ENCODE measurements around the gene MACC1.

Gene MACC1

GRCh38 chr7:20219062-20219445 is 1.9 kb upstream of the MACC1 start:
- no peak overlapping the region for H3K4me3 ChIP-seq (ENCODE audit: low read depth, low read length)
- H3K27ac ChIP-seq = peak overlapping the region; percentile 94
- TF ChIP-seq CTCF (IDR thresholded peaks at IDR 0.05; ENCODE audit: low read depth, low read length, missing control alignments) = no peak
- no peaks in the 10 kb centered on the region for H3K27me3 ChIP-seq (replicated peaks)
- DNase-seq = no peak
- in situ Hi-C loops (cut with HindIII; ENCODE audit: low pct_ligation_motif_present, low sequenced_read_pairs) = no loop called here
- no peaks in the 10 kb centered on the region for H3K36me3 ChIP-seq (replicated peaks)

GRCh38 chr7:20218279-20218678 is 1.1 kb upstream of the MACC1 start:
- H3K4me3 ChIP-seq (ENCODE audit: low read depth, low read length) = no peak overlapping the region
- no peak overlapping the region for H3K27ac ChIP-seq
- in situ Hi-C loops (cut with HindIII; ENCODE audit: low pct_ligation_motif_present, low sequenced_read_pairs) = no loop called here
- no peak for DNase-seq
- no peaks in the 10 kb centered on the region for H3K27me3 ChIP-seq (replicated peaks)
- H3K36me3 ChIP-seq (replicated peaks) = no peaks in the 10 kb centered on the region
- no peak for TF ChIP-seq CTCF (IDR thresholded peaks at IDR 0.05; ENCODE audit: low read depth, low read length, missing control alignments)

GRCh38 chr7:20216406-20217036 is 663 bp downstream of the MACC1 start:
- H3K27me3 ChIP-seq (replicated peaks) = no peaks in the 10 kb centered on the region
- H3K4me3 ChIP-seq (ENCODE audit: low read depth, low read length) = no peak overlapping the region
- TF ChIP-seq CTCF (IDR thresholded peaks at IDR 0.05; ENCODE audit: low read depth, low read length, missing control alignments) = no peak
- H3K27ac ChIP-seq = no peak overlapping the region
- no peak for DNase-seq
- no peaks in the 10 kb centered on the region for H3K36me3 ChIP-seq (replicated peaks)
- in situ Hi-C loops (cut with HindIII; ENCODE audit: low pct_ligation_motif_present, low sequenced_read_pairs) = no loop called here

GRCh38 chr7:20214921-20215669 is 2.1 kb downstream of the MACC1 start:
- Histone ChIP-seq H3K27ac (no peak overlapping the region), H3K27me3 (replicated peaks) (no peaks in the 10 kb centered on the region), H3K4me3 (ENCODE audit: low read depth, low read length) (no peak overlapping the region), H3K36me3 (replicated peaks) (no peaks in the 10 kb centered on the region)
- no peak for TF ChIP-seq CTCF (IDR thresholded peaks at IDR 0.05; ENCODE audit: low read depth, low read length, missing control alignments)
- no peak for DNase-seq
- in situ Hi-C loops (cut with HindIII; ENCODE audit: low pct_ligation_motif_present, low sequenced_read_pairs) = no loop called here

- in situ Hi-C loops (cut with HindIII; ENCODE audit: low pct_ligation_motif_present, low sequenced_read_pairs) = no loop called here
- no peak for DNase-seq
Measured at GRCh38 chr7:20214132-20214531, 3.1 kb downstream of the MACC1 start.

More at GRCh38 chr7:20214132-20214531, 3.1 kb downstream of the MACC1 start:
- Histone ChIP-seq H3K4me3 (ENCODE audit: low read depth, low read length) (no peak overlapping the region), H3K27me3 (replicated peaks) (no peaks in the 10 kb centered on the region), H3K27ac (no peak overlapping the region), H3K36me3 (replicated peaks) (no peaks in the 10 kb centered on the region)
- TF ChIP-seq CTCF (IDR thresholded peaks at IDR 0.05; ENCODE audit: low read depth, low read length, missing control alignments) = no peak
